Measurements from ENCODE around the gene PPP3CA. TPM values are rescaled to one million over a fixed set of nuclear protein-coding genes. Genes with fewer than 3 reads are reported as not detected.
"Not testable (repeated sequence)": the region's sequence is repeated elsewhere in the genome, so short reads cannot be mapped to it uniquely, and the experiment has no call there.

PPP3CA gene
- polyA plus RNA-seq, 3 donors = 6.5 to 27.2 (median 14.1) TPM

DNA sequence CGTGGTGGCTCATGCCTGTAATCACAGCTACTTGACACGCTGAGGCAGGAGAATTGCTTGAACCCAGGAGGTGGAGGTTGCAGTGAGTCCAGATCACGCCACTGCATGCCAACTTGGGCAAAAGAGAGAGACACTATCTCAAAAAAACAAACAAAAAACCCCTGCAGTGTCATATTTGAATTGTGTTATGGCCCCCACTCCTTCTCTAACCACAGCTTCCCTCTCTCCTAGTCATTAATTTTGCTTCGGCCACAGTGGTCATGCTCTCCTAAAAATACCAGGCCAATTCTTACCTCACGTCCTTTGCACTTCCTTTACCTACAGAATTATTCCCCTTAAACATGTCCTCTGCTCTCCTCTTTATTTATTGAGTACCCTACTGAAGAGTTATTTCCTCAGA is 206.1 kb downstream of the PPP3CA start:
- H3K27ac ChIP-seq (ENCODE audit: low read depth, low read length) = no peak overlapping the region
- WGBS, 3 donors = 74 to 91% (median 80%) methylated on average over 5 of the region's 5 CpGs

DNA sequence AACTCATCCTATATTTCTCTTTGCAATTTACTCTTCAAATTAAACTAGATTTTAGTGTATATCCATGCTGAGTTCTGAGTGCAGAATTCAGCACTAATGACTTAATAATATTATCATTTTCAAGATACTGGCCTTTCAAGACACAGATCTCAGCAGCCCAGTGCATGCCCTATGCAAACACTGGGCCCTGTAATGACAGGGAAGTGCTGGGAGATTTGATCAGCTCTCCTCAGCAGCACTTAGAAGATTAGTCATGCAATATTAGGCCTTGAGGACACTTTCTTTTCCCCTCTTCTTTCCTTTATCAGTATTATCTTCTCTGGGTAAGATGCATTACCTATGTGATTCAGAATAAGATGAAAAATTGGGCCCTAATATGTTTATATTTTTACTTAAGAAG is 207.1 kb downstream of the PPP3CA start:
- no peak overlapping the region for H3K27ac ChIP-seq (ENCODE audit: low read depth, low read length)

DNA sequence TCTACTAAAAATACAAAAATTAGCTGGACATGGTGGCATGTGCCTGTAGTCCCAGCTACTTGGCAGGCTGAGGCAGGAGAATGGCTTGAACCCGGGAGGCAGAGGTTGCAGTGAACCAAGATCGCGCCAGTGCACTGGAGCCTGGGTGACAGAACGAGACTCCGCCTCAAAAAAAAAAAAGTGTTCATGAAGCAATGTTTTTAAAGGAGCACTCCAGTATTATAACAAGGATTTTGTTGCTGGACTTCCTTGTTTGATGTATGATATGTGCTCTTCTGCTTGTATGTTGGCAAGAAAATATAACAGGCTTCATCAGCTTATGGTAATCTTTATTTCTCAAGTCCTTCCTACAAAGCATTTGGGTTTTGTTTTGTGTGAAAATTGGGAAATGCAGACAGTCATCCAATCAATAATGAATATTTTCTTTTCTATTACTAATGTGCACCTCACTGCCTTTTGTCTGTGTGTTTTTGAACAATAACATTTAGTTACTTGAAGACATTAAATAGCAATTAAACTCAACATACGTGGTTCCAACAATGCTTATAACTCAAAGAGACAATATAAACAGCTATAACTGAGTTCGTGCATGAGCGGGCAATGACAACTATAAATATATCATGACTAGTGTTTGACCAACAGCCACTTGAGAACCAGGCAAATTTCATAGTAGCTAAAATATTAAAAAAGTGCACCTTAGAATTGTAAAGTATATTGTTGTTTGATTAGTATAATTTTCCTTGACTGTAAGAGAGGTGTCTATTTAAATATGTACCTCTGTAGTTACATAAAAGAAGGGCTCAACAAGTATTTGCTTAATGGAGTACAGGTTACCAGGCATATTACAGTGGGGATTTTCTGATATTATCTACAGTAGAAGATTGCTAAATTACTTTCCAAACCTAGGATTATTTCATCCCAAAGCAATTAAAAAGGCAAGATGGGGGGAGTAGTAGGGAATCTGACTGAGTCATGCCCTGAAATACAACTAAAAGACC is 210.7 kb downstream of the PPP3CA start:
- no peak overlapping the region for H3K27ac ChIP-seq (ENCODE audit: low read depth, low read length)
- 95 to 96% (median 95%) methylated on average over 8 of the region's 8 CpGs for WGBS, 3 donors

DNA sequence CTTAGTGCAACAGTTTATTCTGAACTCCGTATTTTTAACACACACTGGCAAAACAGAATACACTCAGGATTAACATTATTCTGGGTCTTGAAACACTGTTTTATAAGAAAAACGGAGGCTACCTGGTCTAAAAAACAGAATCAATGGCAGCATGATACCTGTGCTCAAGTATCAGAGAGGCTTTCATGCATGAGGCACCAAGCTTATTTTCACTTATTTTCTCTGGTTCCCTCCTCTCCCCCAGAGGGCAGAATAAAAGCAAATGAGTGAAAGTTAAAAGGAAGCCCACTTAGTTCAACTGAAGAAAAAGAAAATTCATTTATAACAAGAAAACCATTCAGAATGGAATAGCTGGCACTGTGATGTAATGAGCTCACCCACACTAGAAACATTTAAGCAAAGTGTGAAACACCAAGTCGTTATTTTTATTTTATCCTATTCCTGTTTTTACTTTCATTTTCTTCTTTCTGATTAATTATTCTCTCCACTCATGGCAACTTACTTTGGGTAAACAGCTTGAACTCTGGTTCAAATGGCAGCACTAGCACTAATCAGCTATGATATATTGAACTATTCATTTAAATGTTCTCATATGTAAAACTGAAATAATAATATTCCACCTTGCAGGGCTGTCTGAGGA is 211.8 kb downstream of the PPP3CA start:
- no peak overlapping the region for H3K27ac ChIP-seq (ENCODE audit: low read depth, low read length)
- WGBS, 3 donors = 62 to 77% (median 65%) methylated on average over 3 of the region's 3 CpGs

DNA sequence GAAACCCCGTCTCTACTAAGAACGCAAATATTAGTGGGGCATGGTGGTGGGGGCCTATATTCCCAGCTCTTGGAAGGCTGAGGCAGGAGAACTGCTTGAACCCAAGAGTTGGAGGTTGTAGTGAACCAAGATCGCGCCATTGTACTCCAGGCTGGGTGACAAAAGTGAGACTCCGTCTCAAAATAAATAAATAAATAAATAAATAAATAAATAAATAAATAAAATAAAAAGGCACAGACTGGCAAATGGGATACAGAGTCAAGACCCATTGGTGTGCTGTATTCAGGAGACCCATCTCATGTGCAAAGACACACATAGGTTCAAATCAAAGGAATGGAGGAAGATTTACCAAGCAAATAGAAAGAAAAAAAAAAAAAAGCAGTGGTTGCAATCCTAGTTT is 216.3 kb downstream of the PPP3CA start:
- WGBS, 3 donors = 77 to 100% (median 87%) methylated on average over 5 of the region's 5 CpGs
- not testable (repeated sequence) for H3K27ac ChIP-seq (ENCODE audit: low read depth, low read length)

DNA sequence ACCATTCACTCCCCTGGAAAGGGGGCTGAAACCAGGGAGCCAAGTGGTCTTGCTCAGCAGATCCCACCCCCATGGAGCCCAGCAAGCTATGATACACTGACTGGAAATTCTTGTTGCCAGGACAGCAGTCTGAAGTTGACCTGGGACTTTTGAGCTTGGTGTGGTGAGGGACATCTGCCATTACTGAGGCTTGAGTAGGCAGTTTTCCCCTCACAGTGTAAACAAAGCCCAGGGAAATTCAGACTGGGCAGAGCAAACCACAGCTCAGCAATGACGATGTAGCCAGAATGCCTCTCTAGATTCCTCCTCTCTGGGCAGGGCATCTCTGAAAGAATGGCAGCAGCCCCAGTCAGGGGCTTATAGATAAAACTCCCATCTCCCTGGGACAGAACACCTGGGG is 218.4 kb downstream of the PPP3CA start:
- 84 to 92% (median 87%) methylated on average over 1 of the region's 1 CpG for WGBS, 3 donors
- not testable (repeated sequence) for H3K27ac ChIP-seq (ENCODE audit: low read depth, low read length)

DNA sequence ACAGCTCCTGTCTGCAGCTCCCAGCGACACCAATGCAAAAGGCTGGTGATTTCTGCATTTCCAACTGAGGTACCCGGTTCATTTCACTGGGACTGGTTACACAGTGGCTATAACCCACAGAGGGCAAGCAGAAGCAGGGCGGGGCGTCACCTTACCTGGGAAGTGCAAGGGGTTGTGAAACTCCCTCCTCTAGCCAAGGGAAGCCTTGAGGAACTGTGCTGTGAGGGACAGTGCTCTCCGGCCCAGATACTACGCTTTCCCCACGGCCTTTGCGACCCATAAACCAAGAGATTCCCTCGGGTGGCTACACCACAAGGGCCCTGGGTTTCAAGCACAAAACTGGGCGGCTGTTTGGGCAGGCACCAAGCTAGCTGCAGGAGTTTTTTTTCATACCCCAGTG is 218.9 kb downstream of the PPP3CA start:
- WGBS, 3 donors = 90 to 96% (median 91%) methylated on average over 10 of the region's 10 CpGs
- no peak overlapping the region for H3K27ac ChIP-seq (ENCODE audit: low read depth, low read length)

DNA sequence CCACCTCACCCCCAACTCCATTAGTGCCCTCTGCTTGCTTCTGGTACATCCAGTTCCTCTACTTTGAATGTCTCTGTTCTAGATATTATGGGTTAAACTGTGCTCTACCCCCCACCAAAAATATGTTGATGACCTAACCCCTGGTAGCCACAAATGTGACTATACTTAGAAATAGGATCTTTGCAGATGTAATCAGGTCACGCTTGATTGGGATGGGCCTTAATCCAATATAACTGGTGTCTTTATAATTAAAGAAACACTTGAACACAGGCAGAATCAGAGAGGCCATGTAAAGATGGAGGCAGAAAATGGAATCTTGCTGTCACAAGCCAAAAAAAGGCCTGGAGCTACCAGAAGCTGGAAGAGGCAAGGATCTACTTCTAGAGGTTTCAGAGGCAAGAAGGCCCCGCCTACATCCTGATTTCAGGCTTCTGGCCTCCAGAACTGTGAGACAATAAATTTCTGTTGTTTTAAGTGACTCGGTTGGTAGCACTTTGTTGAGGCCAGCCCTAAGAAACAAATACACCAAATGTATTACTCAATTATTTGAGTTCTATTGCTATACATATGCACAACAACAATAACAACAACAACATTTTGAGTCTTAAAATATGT is 220.0 kb downstream of the PPP3CA start:
- 85 to 94% (median 90%) methylated on average over 3 of the region's 3 CpGs for WGBS, 3 donors
- no peak overlapping the region for H3K27ac ChIP-seq (ENCODE audit: low read depth, low read length)

DNA sequence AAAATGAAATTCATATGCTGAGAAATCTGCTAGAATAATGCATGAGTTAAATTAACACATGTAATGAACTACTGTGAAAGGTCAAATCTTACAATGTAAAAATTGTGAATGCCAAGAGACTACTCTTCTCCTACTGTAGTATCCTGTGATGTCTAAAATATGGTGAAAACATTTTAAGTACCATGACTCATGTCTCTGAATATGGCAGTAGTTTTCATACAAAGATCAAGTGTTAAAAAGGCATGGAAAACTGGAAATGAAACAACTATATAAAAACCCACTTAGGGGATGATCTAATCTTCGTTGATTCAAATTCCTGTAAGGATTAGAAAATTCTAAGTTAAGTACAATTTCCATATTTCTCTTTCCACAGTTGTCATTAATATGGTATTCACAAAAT is 221.3 kb downstream of the PPP3CA start:
- WGBS, 3 donors = 58 to 83% (median 62%) methylated on average over 1 of the region's 1 CpG
- no peak overlapping the region for H3K27ac ChIP-seq (ENCODE audit: low read depth, low read length)

DNA sequence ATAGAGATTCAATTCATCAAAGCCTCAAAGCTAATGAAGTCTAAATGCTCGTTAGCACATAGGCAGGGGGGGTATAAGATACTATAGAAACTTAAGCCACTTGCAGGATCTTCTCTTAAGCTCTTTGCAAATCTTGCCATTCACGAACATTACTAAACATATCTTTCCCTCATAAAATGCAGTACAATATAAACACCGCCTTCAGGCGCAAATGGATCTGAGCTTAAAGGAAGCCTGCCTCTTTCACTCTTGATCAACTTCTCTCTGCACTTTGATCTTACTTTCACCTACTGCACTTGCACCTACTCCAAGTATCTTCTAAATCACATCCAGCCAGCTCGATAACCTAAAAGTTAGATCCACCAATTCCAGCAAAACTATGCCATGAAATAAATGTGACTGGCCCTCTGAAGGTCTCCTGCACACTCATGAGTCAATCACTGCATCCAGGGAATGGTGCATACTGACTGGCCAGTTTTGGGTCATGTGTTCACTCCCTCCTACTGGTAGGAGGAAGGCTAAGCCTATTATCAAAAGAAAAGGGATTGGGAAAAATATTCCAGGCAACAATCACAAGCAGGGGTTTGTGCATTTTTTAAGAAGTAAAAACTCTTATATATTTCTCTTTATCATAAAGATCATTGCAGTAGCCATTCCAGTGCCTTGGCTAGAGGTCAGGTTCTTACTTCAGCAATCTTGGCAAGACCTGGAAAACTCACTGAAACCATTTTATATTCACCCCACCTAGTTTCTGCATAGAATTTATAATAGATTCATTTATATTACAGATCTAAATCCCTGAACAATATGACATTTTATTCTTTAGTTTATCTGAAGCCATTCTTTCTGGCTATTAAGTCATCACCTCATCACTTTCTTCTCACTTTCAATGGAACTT is 222.0 kb downstream of the PPP3CA start:
- 93 to 96% (median 94%) methylated on average over 5 of the region's 5 CpGs for WGBS, 3 donors
- no peak overlapping the region for H3K27ac ChIP-seq (ENCODE audit: low read depth, low read length)

DNA sequence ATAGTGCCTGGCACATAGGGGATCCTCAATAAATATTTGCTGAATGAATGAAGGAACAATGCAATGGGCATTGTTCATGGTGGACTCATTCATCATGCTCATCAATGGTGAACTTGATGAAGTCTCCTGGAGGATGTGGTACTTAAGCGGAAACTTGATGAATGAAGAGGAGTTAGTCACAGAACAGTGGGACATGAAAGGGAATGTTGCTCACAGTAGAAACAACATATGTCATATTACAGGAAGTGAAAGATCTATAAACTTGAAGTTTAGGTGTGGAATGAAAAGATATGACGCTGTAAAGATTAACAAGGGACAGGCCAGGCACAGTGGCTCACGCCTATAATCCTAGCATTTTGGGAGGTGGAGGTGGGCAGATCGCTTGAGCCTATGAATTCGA is 224.1 kb downstream of the PPP3CA start:
- H3K27ac ChIP-seq (ENCODE audit: low read depth, low read length) = no peak overlapping the region
- 94 to 99% (median 96%) methylated on average over 5 of the region's 5 CpGs for WGBS, 3 donors

DNA sequence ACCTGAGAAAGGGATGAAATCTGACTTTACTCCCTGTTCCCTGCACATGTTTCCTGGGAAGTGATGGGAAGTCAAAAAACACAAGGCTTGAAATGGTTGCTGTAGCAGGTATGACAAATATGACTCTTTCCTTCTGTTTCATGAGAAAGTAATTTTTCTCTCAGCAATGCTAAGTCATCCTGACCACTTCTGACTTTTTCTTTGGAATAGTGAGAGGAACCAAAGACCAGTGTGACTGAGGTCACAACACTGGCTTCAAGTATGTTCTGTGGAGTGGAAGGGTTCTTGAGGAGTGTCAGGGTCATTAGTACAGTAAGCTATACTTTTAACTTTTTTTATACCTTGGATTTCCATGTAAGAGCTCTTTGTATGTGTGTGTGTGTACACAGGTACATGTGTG is 225.3 kb downstream of the PPP3CA start:
- no peak overlapping the region for H3K27ac ChIP-seq (ENCODE audit: low read depth, low read length)

DNA sequence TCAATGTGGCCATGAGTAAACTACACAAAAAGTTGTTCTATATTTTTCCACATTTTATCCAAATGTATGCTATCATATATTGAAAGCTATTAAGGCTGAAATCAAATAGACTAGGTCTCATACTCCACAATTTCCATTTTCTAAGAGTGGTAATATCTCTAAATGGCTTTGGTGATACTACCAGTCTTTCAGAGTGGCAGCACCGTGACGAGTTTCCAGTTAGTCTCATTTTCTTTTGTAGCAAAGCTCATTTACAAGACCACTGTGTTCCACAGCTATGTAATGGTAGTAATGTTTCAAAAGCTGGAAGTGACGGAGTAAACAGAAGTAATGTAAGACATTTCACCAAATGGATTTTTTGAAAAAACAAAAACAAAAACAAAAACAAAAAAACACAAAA is 228.2 kb downstream of the PPP3CA start:
- WGBS, 3 donors = 97 to 99% (median 98%) methylated on average over 3 of the region's 3 CpGs
- H3K27ac ChIP-seq (ENCODE audit: low read depth, low read length) = no peak overlapping the region

DNA sequence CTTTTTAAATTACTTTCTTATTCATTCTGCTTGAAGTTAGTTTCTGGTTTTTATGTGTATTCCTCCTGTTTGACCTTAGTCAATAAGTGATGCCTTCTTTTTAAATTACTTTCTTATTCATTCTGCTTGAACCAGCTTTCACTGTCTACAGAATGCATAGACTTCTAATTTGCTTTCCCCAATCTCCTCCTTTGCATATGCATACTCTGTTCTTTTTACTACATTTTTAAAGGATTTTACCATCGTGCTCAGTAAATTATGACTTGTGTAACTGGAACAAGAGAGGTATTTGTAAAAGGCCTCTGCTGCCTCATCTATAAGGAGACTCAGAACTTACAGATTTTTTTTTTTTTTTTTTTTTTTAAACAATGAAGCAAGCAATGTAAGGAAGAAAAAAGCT is 228.7 kb downstream of the PPP3CA start:
- WGBS, 3 donors = 76 to 87% (median 78%) methylated on average over 1 of the region's 1 CpG
- H3K27ac ChIP-seq (ENCODE audit: low read depth, low read length) = no peak overlapping the region

DNA sequence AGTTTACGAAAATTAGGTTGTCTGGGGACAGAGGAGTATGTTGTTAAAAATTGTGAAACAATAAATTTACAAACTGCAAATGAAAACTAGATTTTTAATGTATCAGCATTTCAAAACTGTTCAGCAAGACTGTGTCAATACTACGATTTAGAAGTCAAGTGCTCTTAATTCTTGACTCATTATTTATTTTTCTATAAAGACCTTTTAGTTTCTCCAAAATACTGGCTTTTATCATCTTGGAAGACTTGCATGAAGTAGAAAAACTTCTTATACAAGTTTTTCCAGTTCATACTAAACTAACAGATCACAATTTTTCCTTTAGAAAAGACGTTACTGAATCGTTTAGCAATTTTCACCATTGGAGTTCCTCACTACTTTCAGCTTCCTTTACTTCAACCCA is 231.4 kb downstream of the PPP3CA start:
- 81 to 93% (median 88%) methylated on average over 4 of the region's 4 CpGs for WGBS, 3 donors
- no peak overlapping the region for H3K27ac ChIP-seq (ENCODE audit: low read depth, low read length)

DNA sequence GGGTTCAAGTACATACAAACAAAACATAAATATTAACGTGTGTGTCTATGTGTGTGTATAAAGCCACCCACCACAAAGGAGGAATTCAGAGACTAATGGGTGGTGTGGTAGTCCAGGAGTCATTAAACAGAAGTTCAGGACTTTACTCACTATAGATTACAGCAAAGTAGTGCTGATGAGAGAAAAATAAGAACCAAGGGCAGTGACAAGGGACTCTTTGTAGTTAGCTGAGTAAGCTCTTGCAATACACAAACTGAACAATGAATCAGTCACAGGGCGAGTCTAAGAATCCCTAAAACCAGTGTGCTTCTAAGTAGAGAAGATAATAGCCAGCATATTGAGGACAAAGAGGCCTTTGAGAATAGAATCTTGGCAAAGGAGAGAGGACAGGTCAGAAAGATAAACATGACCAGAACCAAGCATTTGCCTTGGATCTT is 232.4 kb downstream of the PPP3CA start:
- H3K27ac ChIP-seq (ENCODE audit: low read depth, low read length) = no peak overlapping the region
- 51 to 64% (median 60%) methylated on average over 2 of the region's 2 CpGs for WGBS, 3 donors

DNA sequence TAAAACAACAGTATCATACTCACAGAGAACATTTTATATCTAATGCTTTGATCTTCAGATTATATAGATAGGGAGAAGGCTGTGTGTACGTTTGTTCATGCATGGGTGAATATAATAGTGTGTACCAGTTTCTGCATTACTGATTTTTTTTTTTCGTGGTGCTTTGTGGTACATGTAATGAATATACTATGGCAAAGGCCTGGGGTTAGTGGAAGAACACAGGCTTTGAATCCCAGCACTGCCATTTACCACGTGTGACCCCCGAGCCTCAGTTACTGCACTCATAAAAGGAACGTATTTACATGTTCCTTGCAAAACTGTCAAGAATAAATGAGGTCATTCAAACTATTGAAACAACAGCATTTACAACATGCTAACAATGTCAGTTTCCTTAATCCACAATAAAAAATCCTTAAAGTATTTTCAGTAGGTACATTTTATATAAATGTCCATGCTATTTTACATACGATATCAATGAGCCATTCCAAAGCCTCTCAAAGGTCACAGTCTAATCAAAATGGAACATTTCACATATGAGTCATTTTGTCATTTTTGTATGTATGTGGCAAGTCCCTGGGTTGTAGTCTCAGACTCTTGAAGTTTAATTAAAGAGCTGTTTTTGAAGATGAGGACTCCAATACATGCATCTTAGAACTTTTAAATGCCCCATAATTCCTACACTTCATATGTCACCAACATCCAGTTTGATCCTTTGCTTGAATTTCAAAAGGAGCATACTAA is 242.8 kb downstream of the PPP3CA start:
- WGBS, 3 donors = 73 to 87% (median 78%) methylated on average over 6 of the region's 6 CpGs
- no peak overlapping the region for H3K27ac ChIP-seq (ENCODE audit: low read depth, low read length)

Data from adipose tissue (tissue), 3 donors.